Endothelial cell of umbilical vein (primary cell): Measurements from ENCODE around the gene JCAD. TPM values are rescaled to one million over a fixed set of nuclear protein-coding genes. Genes with fewer than 3 reads are reported as not detected.
A peak's percentile ranks its signal among the peaks of the same experiment; 100 is the strongest.

Source experiments
- BruUV-seq: library from RNA; stranded (reverse); fragments of 400-500 nt; replicated peaks from 2 replicates; lab custom pipeline; 2021; lab: Mats Ljungman, UMichigan
- CTCF ChIA-PET: fragments of 300-600, 350-600 bp; sonication (Branson Sonifier 250); formaldehyde crosslinking; loops from one replicate; lab custom pipeline; 2021; ENCODE audit warnings: antibody characterized with exemption, inconsistent platforms; lab: Charles Lee
- POLR2A ChIA-PET: fragments of 300-600, 350-600 bp; sonication (Branson Sonifier 250); formaldehyde crosslinking; loops from one replicate; lab custom pipeline; 2021; ENCODE audit warnings: antibody characterized with exemption, inconsistent platforms; lab: Charles Lee
- DNase-seq: peaks from one replicate; pipeline ENCODE4 v3.0.0-alpha.2; 2011; ENCODE audit warnings: low read depth, low spot score
- FAIRE-seq: peaks from 2 replicates; lab custom pipeline; 2011; peaks lifted over from hg19 to GRCh38; lab: Jason Lieb, UNC
- H2AFZ ChIP-seq: 2 replicates; pipeline ENCODE4 v1.6.0; 2012; ENCODE audit warnings: low read depth, low read length, control low read depth, inconsistent platforms
- H3K27ac ChIP-seq: 2 replicates; pipeline ENCODE4 v1.5.1; 2011; ENCODE audit warnings: low read depth, mild to moderate bottlenecking, control low read depth, low read length, moderate library complexity; ENCODE audit not compliant: insufficient read depth
- H3K27me3 ChIP-seq, 2 experiments: 2 replicates each; pipeline versions ENCODE4 v1.6.0 to v1.6.1; 2011; ENCODE audit warnings: low read length in 2 of 2, mixed read lengths in 1 of 2; ENCODE audit not compliant: control insufficient read depth in 2 of 2, insufficient read depth in 2 of 2
- H3K36me3 ChIP-seq, 2 experiments: 2 replicates in 1 of 2; 3 replicates in 1 of 2; pipeline ENCODE4 v1.5.1; 2011; ENCODE audit warnings: low read length in 2 of 2, mild to moderate bottlenecking in 1 of 2, moderate library complexity in 1 of 2; ENCODE audit not compliant: control insufficient read depth in 2 of 2, insufficient read depth in 2 of 2; ENCODE audit errors: extremely low read depth in 1 of 2
- H3K4me1 ChIP-seq: 3 replicates; pipeline ENCODE4 v1.5.1; 2011; ENCODE audit warnings: mild to moderate bottlenecking, low read length; ENCODE audit not compliant: control insufficient read depth, insufficient read depth; ENCODE audit errors: extremely low read depth
- H3K4me2 ChIP-seq: 2 replicates; pipeline ENCODE4 v1.6.1; 2011; ENCODE audit warnings: low read length, control low read depth, mixed read lengths; ENCODE audit not compliant: insufficient read depth
- H3K4me3 ChIP-seq, 3 experiments: fragments of 200-600 bp in 1 of 3; sonication (generic), shearing (Covaris generic) in 1 of 3; replicated peaks in 1 of 3; 2 replicates each; pipeline ENCODE4 v1.5.1; 2011 to 2016; ENCODE audit warnings: control low read depth in 3 of 3, low read length in 3 of 3, mild to moderate bottlenecking in 2 of 3, inconsistent platforms in 1 of 3, low read depth in 1 of 3, moderate library complexity in 1 of 3; ENCODE audit not compliant: insufficient read depth in 1 of 3
- H3K79me2 ChIP-seq: 2 replicates; pipeline ENCODE4 v1.6.0; 2012; ENCODE audit warnings: low read length, inconsistent platforms; ENCODE audit not compliant: control insufficient read depth, insufficient read depth
- H3K9ac ChIP-seq: replicated peaks from 2 replicates; pipeline ENCODE3; 2011; ENCODE audit warnings: low read length, control low read depth; ENCODE audit not compliant: insufficient read depth; ENCODE audit errors: extremely low read depth
- H3K9me1 ChIP-seq: replicated peaks from 3 replicates; pipeline ENCODE4 v1.6.0; 2011; ENCODE audit warnings: mild to moderate bottlenecking, low read length; ENCODE audit not compliant: control insufficient read depth, insufficient read depth; ENCODE audit errors: extremely low read depth
- H3K9me3 ChIP-seq: replicated peaks from 2 replicates; pipeline ENCODE4 v1.5.1; 2012; ENCODE audit warnings: low read length, inconsistent platforms; ENCODE audit not compliant: control insufficient read depth, insufficient read depth
- H4K20me1 ChIP-seq: replicated peaks from 2 replicates; pipeline ENCODE3; 2011; ENCODE audit warnings: mild to moderate bottlenecking, low read length; ENCODE audit not compliant: control insufficient read depth, insufficient read depth; ENCODE audit errors: extremely low read depth
- EZH2 ChIP-seq: IDR thresholded peaks from 2 replicates; pipeline ENCODE4 v1.6.1; 2012; ENCODE audit warnings: borderline replicate concordance, low read depth, mild to moderate bottlenecking, moderate library complexity, low read length, inconsistent platforms; ENCODE audit not compliant: severe bottlenecking
- GATA2 ChIP-seq: IDR thresholded peaks from 2 replicates; pipeline ENCODE4 v1.7.0; 2011; ENCODE audit warnings: low read depth, mild to moderate bottlenecking, moderate library complexity, mixed read lengths, low read length; ENCODE audit not compliant: insufficient read length, insufficient read depth
- JUN ChIP-seq: IDR thresholded peaks from 2 replicates; pipeline ENCODE4 v1.6.1; 2011; ENCODE audit warnings: borderline replicate concordance, low read depth; ENCODE audit not compliant: insufficient read length, insufficient read depth
- POLR2A ChIP-seq: IDR thresholded peaks from 2 replicates; pipeline ENCODE4 v1.6.1; 2012; ENCODE audit warnings: low read depth, mild to moderate bottlenecking, control low read depth, low read length
- POLR2AphosphoS5 ChIP-seq: IDR thresholded peaks from 2 replicates; pipeline ENCODE4 v1.6.1; 2012; ENCODE audit warnings: low read depth, mild to moderate bottlenecking, control low read depth, low read length, moderate library complexity; ENCODE audit not compliant: insufficient read depth
- dilution Hi-C: fragments of 300-500 bp; cut with MboI; formaldehyde crosslinking; loops from one replicate; pipeline ENCODE4 v1.15.0; 2019; ENCODE audit warnings: low sequenced_read_pairs; ENCODE audit not compliant: extremely low pct_ligation_motif_present
- intact Hi-C: fragments of 100-400 bp; cut with micrococcal nuclease; formaldehyde crosslinking; loops from one replicate; pipeline ENCODE4 v1.10.0; 2022
- polyA plus RNA-seq, 4 experiments: library from polyadenylated mRNA; depleted of rRNA in 3 of 4; stranded (reverse) in 3 of 4; unstranded in 1 of 4; fragments of >200 nt; gene quantifications; 2 replicates each; pipeline versions ENCODE4 v1.2.1 to v1.2.3, GENCODE V29; 2011 to 2012; ENCODE audit warnings: missing spikeins in 1 of 4
- total RNA-seq: library from RNA; stranded (reverse); gene quantifications from 2 replicates; pipeline ENCODE4 v1.2.3, GENCODE V29; 2021
- TF ChIP-seq, protein P1 (sequence below): IDR thresholded peaks from 2 replicates; pipeline ENCODE4 v1.6.1; 2011; ENCODE audit not compliant: insufficient read depth, insufficient read length

JCAD gene
- total and polyA plus RNA-seq, 2 donors (not counting 3 experiments of a cell fraction or from before 2014, with no cell fraction given): 17.5 to 76.3 TPM

DNA sequence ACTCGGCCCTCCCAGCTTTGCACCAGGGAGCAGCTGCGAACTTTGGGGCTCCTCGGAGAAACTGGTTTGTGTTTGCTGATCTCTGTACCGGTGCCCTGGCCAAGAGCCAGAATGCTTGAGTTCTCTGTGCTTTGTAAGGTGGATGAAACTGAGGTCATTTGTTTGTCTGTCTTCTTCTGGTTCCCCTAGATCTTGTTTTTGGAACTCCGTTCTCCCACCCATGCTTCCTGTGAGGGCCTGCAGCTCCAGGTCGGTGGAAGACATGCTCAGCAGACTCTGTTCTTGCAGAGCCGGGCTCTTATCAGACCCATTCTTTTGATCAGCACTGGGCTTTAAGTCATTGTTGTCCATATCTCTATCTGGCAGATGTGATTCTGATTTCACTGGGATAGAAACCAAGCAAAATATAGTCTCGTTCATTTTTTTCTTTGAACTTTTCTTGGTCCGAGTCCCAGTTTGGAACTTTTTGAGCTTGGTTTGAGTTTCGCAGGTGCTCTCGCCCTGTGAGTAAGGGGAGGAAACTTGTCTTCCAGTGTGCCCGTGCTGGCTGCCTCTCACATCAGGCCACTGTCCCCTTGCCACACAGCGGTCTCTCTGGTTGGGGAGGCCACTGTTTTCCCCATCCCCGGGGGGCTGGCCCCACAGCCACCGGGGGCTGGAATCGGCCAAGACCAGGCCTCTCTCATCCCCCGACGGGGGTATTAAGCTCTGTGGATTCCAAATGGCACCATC lies 31.2 kb downstream of the JCAD start:
- dilution Hi-C loops (no loop called here), intact Hi-C loops (loop anchor here (1.0 kb wide), 4 partner anchors 13 to 213 kb away; no protein-coding TSS in a partner anchor)
- H2AFZ ChIP-seq: no peak overlapping the region
- H3K9me1 ChIP-seq: no peaks in the 10 kb centered on the region
- POLR2A ChIA-PET: interaction anchor here (0.5 to 2.2 kb wide), 10 partner anchors 8 to 229 kb away, joined by 3 to 18 read pairs (median 4); no protein-coding TSS in a partner anchor
- H3K36me3 ChIP-seq: peaks cover 0 to 11% of the 10 kb centered on the region in 2 experiments
- H3K4me1 ChIP-seq: peaks cover 44% of the 10 kb centered on the region
- TF ChIP-seq GATA2 (peak; percentile 91), POLR2A (no peak), JUN (peak; percentile 25), POLR2AphosphoS5 (peak; percentile 65), EZH2 (no peak)
- TF ChIP-seq, protein P1, sequence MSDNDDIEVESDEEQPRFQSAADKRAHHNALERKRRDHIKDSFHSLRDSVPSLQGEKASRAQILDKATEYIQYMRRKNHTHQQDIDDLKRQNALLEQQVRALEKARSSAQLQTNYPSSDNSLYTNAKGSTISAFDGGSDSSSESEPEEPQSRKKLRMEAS: no peak
- CTCF ChIA-PET: interaction anchor here (0.9 to 3.9 kb wide), 13 partner anchors 14 to 563 kb away, joined by 3 to 37 read pairs (median 7); partner anchors contain the start of gene JCAD
- no peaks in the 10 kb centered on the region for H3K27me3 ChIP-seq
- H3K9me3 ChIP-seq: no peaks in the 10 kb centered on the region
- peak overlapping the region; percentile 78 for H3K27ac ChIP-seq
- H4K20me1 ChIP-seq: no peaks in the 10 kb centered on the region
- peak overlapping the region; percentile 55 for H3K9ac ChIP-seq
- H3K4me2 ChIP-seq: peak overlapping the region; percentile 29
- TSS peak; percentile 12 for BruUV-seq
- FAIRE-seq: peak; percentile 94
- no peak overlapping the region for H3K4me3 ChIP-seq
- DNase-seq: peak; percentile 98
- H3K79me2 ChIP-seq: no peaks in the 10 kb centered on the region
